ENCODE results near the gene IL21R. TPM values are rescaled to one million over a fixed set of nuclear protein-coding genes. Genes with fewer than 3 reads are reported as not detected.
A peak's percentile ranks its signal among the peaks of the same experiment; 100 is the strongest.

The IL21R gene
- total and polyA plus RNA-seq, 10 of the 15 experiments (the other 5 are each of a cell fraction or from before 2014, with no cell fraction given) = 5.3 to 138 (median 82.5) TPM

- no peaks in the 10 kb centered on the region for H4K20me1 ChIP-seq (ENCODE audit: control insufficient read depth, insufficient read depth)
- ATAC-seq = no peak
- no peaks in the 10 kb centered on the region for H3K27me3 ChIP-seq (replicated peaks in 1 of 2; ENCODE audit: control insufficient read depth in 2 of 2, insufficient read depth in 2 of 2, low read length in 1 of 2)
- TF ChIP-seq MYC (IDR thresholded peaks at IDR 0.05; ENCODE audit: insufficient read depth, insufficient read length, insufficient replicate concordance, low read length, severe bottlenecking) (no peak), POLR2AphosphoS5 (IDR thresholded peaks at IDR 0.05; ENCODE audit: low read length) (0 out of 2 replicates have a peak, but pooled peaks have one; percentile 22), POLR2AphosphoS2 (IDR thresholded peaks at IDR 0.05; ENCODE audit: low read depth, low read length) (peak; percentile 48; the same call in 1 of the 2 replicates), POLR2A (IDR thresholded peaks at IDR 0.05; ENCODE audit: low read depth, low read length) (peak; percentile 47)
- 100% methylated on average over 2 of the region's 2 CpGs for WGBS (ENCODE audit: insufficient coverage, insufficient replicate concordance, low lambda C conversion rate, missing lambda C conversion rate)
- no peak overlapping the region for H2AFZ ChIP-seq (ENCODE audit: control insufficient read depth, low read depth, low read length)
- ChIA-PET RAD21 (ENCODE audit: unreplicated experiment) (no interaction called here), SMC1A (ENCODE audit: uncharacterized antibody, unreplicated experiment) (interaction anchor here (2.5 kb wide), 1 partner anchor 11 kb away, joined by 11 read pairs; no protein-coding TSS in a partner anchor), CTCF (interaction anchor here (0.7 kb wide), 1 partner anchor 16 kb away, joined by 3 read pairs; no protein-coding TSS in a partner anchor), POLR2A (interaction anchor here (1.1 to 1.2 kb wide), 3 partner anchors 9 to 45 kb away, joined by 3 to 4 read pairs (median 3); no protein-coding TSS in a partner anchor)
- H3K9me3 ChIP-seq (replicated peaks; ENCODE audit: control insufficient read depth, insufficient read depth, low read length) = no peaks in the 10 kb centered on the region; the same call in 2 of the 3 replicates
- no peak overlapping the region for H3K9ac ChIP-seq (ENCODE audit: control insufficient read depth, insufficient read depth, low read length)
- intact Hi-C loops (cut with micrococcal nuclease; ENCODE audit: unreplicated experiment) (no loop called here), in situ Hi-C loops (cut with MboI) (no loop called here)
- peaks cover 73 to 76% of the 10 kb centered on the region in 2 experiments for H3K36me3 ChIP-seq (ENCODE audit: control insufficient read depth in 2 of 2, insufficient read depth in 2 of 2, low read length in 1 of 2)
- H3K4me3 ChIP-seq = no peak overlapping the region
- peaks cover 27% of the 10 kb centered on the region for H3K4me1 ChIP-seq (ENCODE audit: control insufficient read depth, insufficient read depth, low read length)
- no TSS peak for BruUV-seq (replicated peaks)
- FAIRE-seq = no peak
- no peak for DNase-seq (ENCODE audit: low read depth, low spot score)
- H3K27ac ChIP-seq (ENCODE audit: control insufficient read depth, insufficient read depth) = no peak overlapping the region
- H3K4me2 ChIP-seq (ENCODE audit: control insufficient read depth, insufficient read depth) = no peak overlapping the region
- no peaks in the 10 kb centered on the region for H3K79me2 ChIP-seq (ENCODE audit: control insufficient read depth, insufficient read depth, low read length)
Observed at GRCh38 chr16:27444015-27444414, 42.0 kb downstream of the IL21R start.

GRCh38 chr16:27444470-27444869, 42.5 kb downstream of the IL21R start:
- ChIA-PET SMC1A (ENCODE audit: uncharacterized antibody, unreplicated experiment) (interaction anchor here (2.5 kb wide), 1 partner anchor 11 kb away, joined by 11 read pairs; no protein-coding TSS in a partner anchor), POLR2A (interaction anchor here (1.1 to 1.2 kb wide), 3 partner anchors 9 to 46 kb away, joined by 3 to 4 read pairs (median 3); no protein-coding TSS in a partner anchor), CTCF (interaction anchor here (0.7 kb wide), 1 partner anchor 17 kb away, joined by 3 read pairs; no protein-coding TSS in a partner anchor), RAD21 (ENCODE audit: unreplicated experiment) (no interaction called here)
- no peak overlapping the region for H3K9ac ChIP-seq (ENCODE audit: control insufficient read depth, insufficient read depth, low read length)
- H3K27ac ChIP-seq (ENCODE audit: control insufficient read depth, insufficient read depth) = no peak overlapping the region
- H3K27me3 ChIP-seq (replicated peaks in 1 of 2; ENCODE audit: control insufficient read depth in 2 of 2, insufficient read depth in 2 of 2, low read length in 1 of 2) = no peaks in the 10 kb centered on the region
- no peak for FAIRE-seq
- no peaks in the 10 kb centered on the region for H4K20me1 ChIP-seq (ENCODE audit: control insufficient read depth, insufficient read depth)
- no peak overlapping the region for H2AFZ ChIP-seq (ENCODE audit: control insufficient read depth, low read depth, low read length)
- intact Hi-C loops (cut with micrococcal nuclease; ENCODE audit: unreplicated experiment) = no loop called here
- TF ChIP-seq POLR2AphosphoS5 (IDR thresholded peaks at IDR 0.05; ENCODE audit: low read length) (peak; percentile 24; the same call in 1 of the 2 replicates), MEF2A (IDR thresholded peaks at IDR 0.05; ENCODE audit: insufficient read depth, low read depth, low read length) (no peak), CBFB (IDR thresholded peaks at IDR 0.05; ENCODE audit: low read depth) (no peak), RFX5 (IDR thresholded peaks at IDR 0.05; ENCODE audit: low read depth, low read length) (no peak), POU2F2 (IDR thresholded peaks at IDR 0.05; ENCODE audit: borderline replicate concordance, low read depth, low read length) (no peak), DPF2 (IDR thresholded peaks at IDR 0.05) (no peak), ATF7 (IDR thresholded peaks at IDR 0.05; ENCODE audit: low read depth) (no peak), NBN (IDR thresholded peaks at IDR 0.05) (no peak), IKZF1 (conservative IDR thresholded peaks at IDR 0.05) (no peak), BRCA1 (IDR thresholded peaks at IDR 0.05; ENCODE audit: low read depth, low read length) (no peak), POLR2A (IDR thresholded peaks at IDR 0.05; ENCODE audit: low read depth, low read length) (peak; percentile 17; the same call in 1 of the 2 replicates), E2F4 (IDR thresholded peaks at IDR 0.05; ENCODE audit: low read depth, low read length) (no peak), SMC3 (IDR thresholded peaks at IDR 0.05; ENCODE audit: borderline replicate concordance, low read length) (no peak)
- no peak for ATAC-seq
- no TSS peak for BruUV-seq (replicated peaks)
- in situ Hi-C loops (cut with MboI) = no loop called here
- 97% methylated on average over 5 of the region's 5 CpGs for WGBS (ENCODE audit: insufficient coverage, insufficient replicate concordance, low lambda C conversion rate, missing lambda C conversion rate)
- DNase-seq (ENCODE audit: low read depth, low spot score) = no peak
- no peak overlapping the region for H3K4me2 ChIP-seq (ENCODE audit: control insufficient read depth, insufficient read depth)
- H3K4me1 ChIP-seq (ENCODE audit: control insufficient read depth, insufficient read depth, low read length) = peaks cover 32% of the 10 kb centered on the region
- H3K36me3 ChIP-seq (ENCODE audit: control insufficient read depth in 2 of 2, insufficient read depth in 2 of 2, low read length in 1 of 2) = peaks cover 74 to 75% of the 10 kb centered on the region in 2 experiments
- no peaks in the 10 kb centered on the region for H3K79me2 ChIP-seq (ENCODE audit: control insufficient read depth, insufficient read depth, low read length)
- H3K9me3 ChIP-seq (replicated peaks; ENCODE audit: control insufficient read depth, insufficient read depth, low read length) = no peaks in the 10 kb centered on the region; the same call in 2 of the 3 replicates
- H3K4me3 ChIP-seq = no peak overlapping the region
